ENCODE results near the gene LSM11.

LSM11 gene

DNA sequence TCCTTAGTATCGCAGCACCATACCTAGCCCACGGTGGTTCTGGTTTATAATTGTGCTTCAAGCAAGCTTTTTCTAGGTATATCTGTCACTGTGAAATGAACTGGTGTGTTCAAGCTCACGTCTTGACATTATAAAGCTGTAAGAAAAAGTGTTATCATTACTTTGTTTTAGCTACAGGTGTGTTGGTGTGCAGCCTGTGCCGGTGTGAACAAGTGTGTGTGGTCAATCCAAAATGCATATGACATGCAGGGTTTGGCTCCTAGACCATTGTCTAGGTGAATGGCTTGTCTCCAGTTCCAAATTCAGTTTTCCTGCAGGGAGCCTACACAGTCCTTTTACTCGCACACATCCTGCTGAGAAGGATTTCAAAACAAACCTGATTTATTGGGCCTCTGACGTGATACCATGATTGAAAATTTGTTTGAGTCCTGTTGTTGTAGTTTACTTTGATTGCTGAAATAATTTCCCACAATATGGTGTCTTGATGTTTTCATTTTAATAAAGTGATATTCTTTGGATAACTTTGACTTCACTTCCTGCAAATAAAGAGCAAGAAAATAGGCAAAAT lies 3.7 kb downstream of the LSM11 start:
- in situ Hi-C loops (cut with HindIII; ENCODE audit: low pct_ligation_motif_present, low sequenced_read_pairs): no loop called here
- no peak overlapping the region for H3K27ac ChIP-seq
- TF ChIP-seq, protein P1, sequence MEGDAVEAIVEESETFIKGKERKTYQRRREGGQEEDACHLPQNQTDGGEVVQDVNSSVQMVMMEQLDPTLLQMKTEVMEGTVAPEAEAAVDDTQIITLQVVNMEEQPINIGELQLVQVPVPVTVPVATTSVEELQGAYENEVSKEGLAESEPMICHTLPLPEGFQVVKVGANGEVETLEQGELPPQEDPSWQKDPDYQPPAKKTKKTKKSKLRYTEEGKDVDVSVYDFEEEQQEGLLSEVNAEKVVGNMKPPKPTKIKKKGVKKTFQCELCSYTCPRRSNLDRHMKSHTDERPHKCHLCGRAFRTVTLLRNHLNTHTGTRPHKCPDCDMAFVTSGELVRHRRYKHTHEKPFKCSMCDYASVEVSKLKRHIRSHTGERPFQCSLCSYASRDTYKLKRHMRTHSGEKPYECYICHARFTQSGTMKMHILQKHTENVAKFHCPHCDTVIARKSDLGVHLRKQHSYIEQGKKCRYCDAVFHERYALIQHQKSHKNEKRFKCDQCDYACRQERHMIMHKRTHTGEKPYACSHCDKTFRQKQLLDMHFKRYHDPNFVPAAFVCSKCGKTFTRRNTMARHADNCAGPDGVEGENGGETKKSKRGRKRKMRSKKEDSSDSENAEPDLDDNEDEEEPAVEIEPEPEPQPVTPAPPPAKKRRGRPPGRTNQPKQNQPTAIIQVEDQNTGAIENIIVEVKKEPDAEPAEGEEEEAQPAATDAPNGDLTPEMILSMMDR (IDR thresholded peaks at IDR 0.05; ENCODE audit: low read depth, low read length, missing control alignments): no peak
- DNase-seq: no peak
- no peaks in the 10 kb centered on the region for H3K36me3 ChIP-seq (replicated peaks)
- no peak overlapping the region for H3K4me3 ChIP-seq (ENCODE audit: low read depth, low read length)
- H3K27me3 ChIP-seq (replicated peaks): no peaks in the 10 kb centered on the region

DNA sequence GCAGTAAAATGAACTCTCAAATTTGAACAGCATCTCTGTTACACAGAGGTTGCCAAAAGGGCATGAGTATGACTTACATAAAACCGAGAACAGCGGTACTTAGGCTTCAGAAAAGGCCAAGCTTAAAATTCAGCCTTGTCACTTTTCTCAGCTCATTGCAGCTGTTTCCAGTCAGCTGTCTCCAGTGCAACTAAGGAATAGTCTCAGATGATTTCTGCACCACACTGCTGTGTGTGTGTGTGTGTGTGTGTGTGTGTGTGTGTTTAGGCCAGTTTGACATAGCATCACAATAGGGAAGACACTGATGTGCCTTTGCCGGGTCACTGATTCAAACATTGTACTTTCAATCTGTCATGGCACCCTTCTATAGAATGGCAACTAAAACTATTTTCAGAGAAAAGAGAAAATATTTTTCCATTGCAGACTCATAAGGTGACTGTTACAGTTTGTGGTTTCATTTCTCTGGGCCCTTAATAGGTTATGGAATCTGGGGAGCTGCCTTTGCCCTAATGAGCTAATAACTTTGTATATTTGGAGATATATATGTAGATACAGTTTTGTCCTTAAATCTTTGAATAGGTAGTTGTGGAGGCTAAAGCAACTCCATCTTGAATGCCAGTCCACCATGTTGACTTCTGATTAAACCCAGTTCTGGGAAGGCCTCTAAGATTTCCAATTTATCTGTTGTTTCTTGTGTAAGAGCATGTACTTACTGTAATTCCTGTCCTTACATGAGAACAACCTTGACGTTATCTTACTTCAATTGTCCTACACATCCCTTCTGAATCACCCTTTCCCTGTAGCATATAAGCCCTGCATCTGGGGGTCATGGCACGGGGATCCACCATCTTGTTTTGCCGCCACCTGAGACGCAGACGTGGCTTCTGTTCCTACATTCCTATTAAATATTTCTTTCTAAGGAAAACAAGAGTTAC lies 4.5 kb downstream of the LSM11 start:
- peak overlapping the region; percentile 73 for H3K27ac ChIP-seq
- no peak for DNase-seq
- TF ChIP-seq, protein P1 (IDR thresholded peaks at IDR 0.05; ENCODE audit: low read depth, low read length, missing control alignments): no peak
- in situ Hi-C loops (cut with HindIII; ENCODE audit: low pct_ligation_motif_present, low sequenced_read_pairs): no loop called here
- no peak overlapping the region for H3K4me3 ChIP-seq (ENCODE audit: low read depth, low read length)
- no peaks in the 10 kb centered on the region for H3K27me3 ChIP-seq (replicated peaks)
- H3K36me3 ChIP-seq (replicated peaks): no peaks in the 10 kb centered on the region

DNA sequence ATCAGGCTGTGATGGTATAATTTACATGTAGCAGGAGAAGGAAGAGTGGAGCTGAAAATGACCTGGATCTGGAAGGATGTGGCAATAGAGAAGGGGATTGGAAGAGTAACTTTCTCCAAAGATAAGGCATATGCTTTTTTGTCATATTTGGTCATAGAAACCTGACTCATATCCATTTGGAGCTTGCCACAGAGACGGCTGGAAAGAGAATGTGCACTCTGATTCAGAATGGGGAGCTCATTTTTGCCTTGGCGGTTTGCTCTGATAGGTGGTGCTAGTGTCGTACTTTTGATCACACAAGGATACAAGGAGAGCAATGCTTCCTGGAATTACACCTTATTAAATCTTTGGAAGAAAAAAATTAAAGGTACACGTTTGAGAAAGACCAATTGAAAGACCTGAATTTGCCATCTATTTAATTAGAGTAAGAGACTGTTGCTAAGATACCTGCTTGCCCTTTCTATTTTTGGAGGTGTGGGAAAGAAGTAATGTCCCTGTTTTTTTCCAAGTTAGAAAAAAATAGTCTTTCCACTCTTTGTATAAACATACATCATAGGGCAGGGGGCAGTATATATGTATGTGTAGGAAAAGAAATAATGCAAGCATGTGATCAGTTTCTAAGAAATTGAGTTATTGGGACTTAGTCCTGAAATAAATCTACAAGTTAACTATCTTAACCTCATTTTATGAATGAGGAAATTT lies 5.4 kb downstream of the LSM11 start:
- in situ Hi-C loops (cut with HindIII; ENCODE audit: low pct_ligation_motif_present, low sequenced_read_pairs): no loop called here
- Histone ChIP-seq H3K4me3 (ENCODE audit: low read depth, low read length) (no peak overlapping the region), H3K27me3 (replicated peaks) (no peaks in the 10 kb centered on the region), H3K36me3 (replicated peaks) (peaks cover under 1% of the 10 kb centered on the region), H3K27ac (peak overlapping the region; percentile 73)
- TF ChIP-seq, protein P1 (IDR thresholded peaks at IDR 0.05; ENCODE audit: low read depth, low read length, missing control alignments): peak; percentile 46
- peak; percentile 95 for DNase-seq

DNA sequence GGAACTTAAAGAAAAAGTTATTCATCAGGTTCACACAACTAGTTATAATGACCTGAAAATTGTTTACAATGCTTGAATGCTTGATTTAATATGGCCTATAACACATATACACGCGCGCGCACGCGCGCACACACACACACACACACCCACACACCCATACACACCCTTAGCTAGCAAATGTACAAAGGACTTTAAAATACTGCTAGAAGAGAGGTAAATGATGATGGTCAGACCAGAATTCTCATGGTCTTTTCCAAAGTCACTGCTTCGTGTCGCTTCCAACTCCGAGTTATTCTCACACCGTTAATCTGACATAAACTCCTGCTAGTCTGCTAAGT lies 5.9 kb downstream of the LSM11 start:
- peaks cover 5% of the 10 kb centered on the region for H3K36me3 ChIP-seq (replicated peaks)
- TF ChIP-seq, protein P1 (IDR thresholded peaks at IDR 0.05; ENCODE audit: low read depth, low read length, missing control alignments): no peak
- no peaks in the 10 kb centered on the region for H3K27me3 ChIP-seq (replicated peaks)
- in situ Hi-C loops (cut with HindIII; ENCODE audit: low pct_ligation_motif_present, low sequenced_read_pairs): no loop called here
- no peak overlapping the region for H3K4me3 ChIP-seq (ENCODE audit: low read depth, low read length)
- no peak for DNase-seq
- peak overlapping the region; percentile 73 for H3K27ac ChIP-seq

DNA sequence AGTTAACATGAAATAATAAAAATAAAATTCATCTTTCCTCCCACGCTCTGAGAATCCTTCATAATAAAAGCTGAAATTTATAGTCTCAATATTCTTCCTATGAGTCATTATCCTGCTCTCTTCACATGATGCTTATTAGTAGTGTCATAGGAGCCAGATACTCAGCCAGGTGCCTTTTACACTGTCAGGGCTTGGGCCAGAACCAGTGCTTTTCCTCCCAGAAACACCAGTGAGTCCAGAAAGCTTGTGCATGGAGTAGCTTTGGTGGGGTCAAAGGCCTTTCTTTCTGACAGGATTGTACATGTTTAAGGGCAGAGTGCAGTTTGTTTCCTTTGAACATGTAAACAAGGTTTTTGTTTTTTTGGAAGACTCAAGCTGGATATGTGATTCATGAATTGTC lies 6.8 kb downstream of the LSM11 start:
- DNase-seq: peak; percentile 52
- Histone ChIP-seq H3K27ac (peak overlapping the region; percentile 73), H3K36me3 (replicated peaks) (peaks cover 12% of the 10 kb centered on the region), H3K4me3 (ENCODE audit: low read depth, low read length) (no peak overlapping the region), H3K27me3 (replicated peaks) (no peaks in the 10 kb centered on the region)
- TF ChIP-seq, protein P1 (IDR thresholded peaks at IDR 0.05; ENCODE audit: low read depth, low read length, missing control alignments): no peak
- in situ Hi-C loops (cut with HindIII; ENCODE audit: low pct_ligation_motif_present, low sequenced_read_pairs): no loop called here

All from brain microvascular endothelial cell (primary cell).